IPS DF 6.9 (cell line): ENCODE data around the gene ITPR3.

Source experiments
- DNase-seq: peaks from one replicate; pipeline ENCODE4 v3.0.0-alpha.2; 2013; ENCODE audit warnings: low read depth, low spot score
- H3K27ac ChIP-seq: one replicate; pipeline ENCODE4 v1.5.1; 2013; ENCODE audit warnings: low read length, control low read depth
- H3K27me3 ChIP-seq: 2 replicates; pipeline ENCODE4 v1.6.1; 2013; ENCODE audit warnings: mild to moderate bottlenecking, low read length; ENCODE audit not compliant: control insufficient read depth, insufficient read depth
- H3K36me3 ChIP-seq: 2 replicates; pipeline ENCODE4 v1.6.1; 2013; ENCODE audit warnings: low read length; ENCODE audit not compliant: control insufficient read depth, insufficient read depth
- H3K4me1 ChIP-seq: 2 replicates; pipeline ENCODE4 v1.6.1; 2013; ENCODE audit warnings: low read length; ENCODE audit not compliant: control insufficient read depth, insufficient read depth
- H3K4me3 ChIP-seq: 2 replicates; pipeline ENCODE4 v1.5.1; 2013; ENCODE audit warnings: mild to moderate bottlenecking, low read length
- H3K9me3 ChIP-seq: 2 replicates; pipeline ENCODE4 v1.6.1; 2013; ENCODE audit warnings: low read length, inconsistent platforms; ENCODE audit not compliant: control insufficient read depth, insufficient read depth
- WGBS: extraction: QIAGEN DNeasy Blood & Tissue Kit; methylation state at CpG from one replicate; pipeline ENCODE4 v1.1.7; 2013; ENCODE audit warnings: mixed read lengths, missing lambda C conversion rate; ENCODE audit not compliant: insufficient read length, insufficient coverage; 5-methylcytosine and 5-hydroxymethylcytosine counted together

Gene ITPR3

GRCh38 chr6:33737267-33738026 is 116.3 kb downstream of the ITPR3 start:
- no peak overlapping the region for H3K4me3 ChIP-seq
- no peak for DNase-seq
- H3K4me1 ChIP-seq = no peaks in the 10 kb centered on the region
- WGBS = no CpG with 5 or more reads among the region's 15 CpGs
- H3K27ac ChIP-seq = no peak overlapping the region
- H3K9me3 ChIP-seq = no peaks in the 10 kb centered on the region
- no peaks in the 10 kb centered on the region for H3K36me3 ChIP-seq
- no peaks in the 10 kb centered on the region for H3K27me3 ChIP-seq

- Histone ChIP-seq H3K4me1 (peaks cover 1% of the 10 kb centered on the region; the same call in 1 of the 2 replicates), H3K27ac (no peak overlapping the region), H3K36me3 (no peaks in the 10 kb centered on the region), H3K9me3 (no peaks in the 10 kb centered on the region), H3K4me3 (no peak overlapping the region), H3K27me3 (no peaks in the 10 kb centered on the region)
- WGBS = no CpG with 5 or more reads among the region's 9 CpGs
- DNase-seq = no peak
Observed at GRCh38 chr6:33738153-33738552, 117.0 kb downstream of the ITPR3 start.

GRCh38 chr6:33738879-33739278 is 117.8 kb downstream of the ITPR3 start:
- no peak overlapping the region for H3K4me3 ChIP-seq
- DNase-seq = no peak
- no peaks in the 10 kb centered on the region for H3K36me3 ChIP-seq
- WGBS = no CpG with 5 or more reads among the region's 5 CpGs
- no peak overlapping the region for H3K27ac ChIP-seq
- no peaks in the 10 kb centered on the region for H3K27me3 ChIP-seq
- H3K4me1 ChIP-seq = peaks cover 1% of the 10 kb centered on the region; the same call in 1 of the 2 replicates
- H3K9me3 ChIP-seq = no peaks in the 10 kb centered on the region

- H3K9me3 ChIP-seq = no peaks in the 10 kb centered on the region
- no peak overlapping the region for H3K4me3 ChIP-seq
- H3K36me3 ChIP-seq = no peaks in the 10 kb centered on the region
- peaks cover 3% of the 10 kb centered on the region; the same call in 1 of the 2 replicates for H3K4me1 ChIP-seq
- no peak for DNase-seq
- no peak overlapping the region for H3K27ac ChIP-seq
- no CpG with 5 or more reads among the region's 5 CpGs for WGBS
- H3K27me3 ChIP-seq = no peaks in the 10 kb centered on the region
Observed at GRCh38 chr6:33739571-33739970, 118.4 kb downstream of the ITPR3 start.

DNA sequence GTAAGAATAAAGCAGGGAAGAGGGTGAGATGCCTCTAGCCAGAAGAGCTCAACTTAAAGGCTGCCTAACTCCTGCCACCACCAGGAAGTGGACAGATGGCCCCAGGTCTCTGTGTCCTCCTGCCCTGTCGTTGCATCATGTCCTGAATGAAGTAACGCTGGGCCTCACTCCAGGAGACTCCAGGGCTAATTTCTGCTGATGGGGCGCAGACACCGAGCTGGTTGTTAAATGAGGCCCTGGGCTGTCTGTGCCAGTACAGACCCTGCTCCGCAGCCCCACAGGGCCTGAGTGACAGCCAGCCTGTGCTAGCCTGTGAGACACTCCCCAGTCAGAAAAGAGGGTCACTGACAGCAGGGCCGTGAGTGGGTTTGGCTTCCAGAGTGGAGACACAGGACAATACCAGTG is 119.1 kb downstream of the ITPR3 start:
- H3K27me3 ChIP-seq = no peaks in the 10 kb centered on the region
- WGBS = no CpG with 5 or more reads among the region's 6 CpGs
- no peaks in the 10 kb centered on the region for H3K36me3 ChIP-seq
- H3K27ac ChIP-seq = no peak overlapping the region
- H3K4me3 ChIP-seq = no peak overlapping the region
- no peak for DNase-seq
- no peaks in the 10 kb centered on the region for H3K9me3 ChIP-seq
- H3K4me1 ChIP-seq = peaks cover 3% of the 10 kb centered on the region; the same call in 1 of the 2 replicates

GRCh38 chr6:33740794-33741193 is 119.7 kb downstream of the ITPR3 start:
- Histone ChIP-seq H3K4me1 (peaks cover 4% of the 10 kb centered on the region; the same call in 1 of the 2 replicates), H3K36me3 (no peaks in the 10 kb centered on the region), H3K9me3 (no peaks in the 10 kb centered on the region), H3K27ac (no peak overlapping the region), H3K4me3 (no peak overlapping the region), H3K27me3 (no peaks in the 10 kb centered on the region)
- DNase-seq = no peak
- no CpG with 5 or more reads among the region's 5 CpGs for WGBS

GRCh38 chr6:33742092-33742491 is 121.0 kb downstream of the ITPR3 start:
- WGBS = no CpG with 5 or more reads among the region's 9 CpGs

DNA sequence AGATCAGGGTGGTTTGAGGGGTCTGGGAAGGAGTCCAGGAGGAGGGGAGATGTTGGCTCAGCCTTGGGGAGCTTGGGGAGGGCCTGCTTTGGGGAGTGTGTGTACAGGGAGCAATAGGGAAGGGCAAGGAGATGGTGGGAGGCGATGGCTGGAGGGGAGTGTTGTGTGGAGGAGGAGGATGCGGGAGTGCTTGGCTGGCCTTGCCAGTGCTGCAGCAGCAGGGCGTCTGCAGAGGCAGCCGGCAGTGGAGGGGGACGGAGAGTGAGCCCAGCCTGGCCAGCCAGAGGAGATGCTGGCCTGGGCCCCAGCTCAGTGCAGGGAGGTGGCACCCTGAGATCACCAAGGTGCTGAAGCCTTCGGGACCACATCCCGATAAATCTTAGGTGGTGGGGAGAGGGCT is 121.7 kb downstream of the ITPR3 start:
- no peak overlapping the region for H3K4me3 ChIP-seq
- no peaks in the 10 kb centered on the region for H3K9me3 ChIP-seq
- no peak for DNase-seq
- no peaks in the 10 kb centered on the region for H3K27me3 ChIP-seq
- WGBS = no CpG with 5 or more reads among the region's 7 CpGs
- H3K36me3 ChIP-seq = no peaks in the 10 kb centered on the region
- no peak overlapping the region for H3K27ac ChIP-seq
- H3K4me1 ChIP-seq = peaks cover 15% of the 10 kb centered on the region

More at GRCh38 chr6:33742092-33742491, 121.0 kb downstream of the ITPR3 start:
- Histone ChIP-seq H3K9me3 (no peaks in the 10 kb centered on the region), H3K36me3 (no peaks in the 10 kb centered on the region), H3K27ac (no peak overlapping the region), H3K4me1 (peaks cover 15% of the 10 kb centered on the region), H3K4me3 (no peak overlapping the region), H3K27me3 (no peaks in the 10 kb centered on the region)
- DNase-seq = no peak

DNA sequence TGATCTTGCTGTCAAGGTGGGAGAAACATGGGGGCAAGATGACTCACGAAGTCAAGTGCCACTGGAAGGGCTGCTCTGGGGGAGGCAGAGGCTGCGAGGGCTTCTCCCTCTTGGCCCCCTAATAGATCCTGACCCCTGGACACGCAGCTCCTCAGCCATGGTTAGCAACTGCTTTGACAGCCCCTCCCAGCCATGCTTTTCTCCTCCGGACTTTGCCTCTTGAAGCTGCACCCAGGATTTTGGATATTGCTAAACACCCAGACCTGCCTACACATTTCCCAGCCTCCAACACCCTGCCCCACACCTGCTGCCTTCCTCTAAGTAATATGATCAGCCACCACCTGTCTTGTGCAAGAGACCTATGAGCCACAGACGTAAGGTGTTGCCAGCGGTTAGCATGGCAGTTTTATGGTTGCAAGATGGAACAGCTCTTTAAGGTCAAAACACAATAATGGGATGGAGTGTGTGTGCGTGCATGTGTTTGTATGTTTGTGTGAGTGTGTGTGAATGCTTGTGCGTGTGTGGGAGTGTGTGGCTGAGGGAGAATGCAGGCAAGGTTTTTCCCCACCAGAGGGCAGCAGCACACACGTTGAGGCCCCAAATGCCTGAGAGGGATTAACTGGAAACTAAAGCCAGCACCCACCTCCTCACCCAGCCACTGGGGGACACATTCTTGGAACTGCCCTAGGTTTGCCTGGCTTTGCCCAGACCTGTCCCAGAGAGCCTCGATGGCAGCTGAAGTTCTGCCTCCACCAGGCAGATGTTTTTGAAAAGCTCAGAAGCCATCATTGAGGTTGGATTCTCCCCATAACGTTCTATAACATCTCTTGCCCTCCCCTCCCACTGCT is 123.1 kb downstream of the ITPR3 start:
- H3K4me1 ChIP-seq = peaks cover 18% of the 10 kb centered on the region
- H3K27ac ChIP-seq = no peak overlapping the region
- no peaks in the 10 kb centered on the region for H3K36me3 ChIP-seq
- H3K27me3 ChIP-seq = no peaks in the 10 kb centered on the region
- peak; percentile 82 for DNase-seq
- H3K9me3 ChIP-seq = no peaks in the 10 kb centered on the region
- no peak overlapping the region for H3K4me3 ChIP-seq
- no CpG with 5 or more reads among the region's 11 CpGs for WGBS

- H3K4me1 ChIP-seq = peaks cover 18% of the 10 kb centered on the region
- no peaks in the 10 kb centered on the region for H3K9me3 ChIP-seq
- no CpG with 5 or more reads among the region's 13 CpGs for WGBS
- no peaks in the 10 kb centered on the region for H3K27me3 ChIP-seq
- H3K36me3 ChIP-seq = no peaks in the 10 kb centered on the region
- H3K27ac ChIP-seq = no peak overlapping the region
- no peak for DNase-seq
- H3K4me3 ChIP-seq = no peak overlapping the region
Observed at GRCh38 chr6:33744895-33745546, 123.9 kb downstream of the ITPR3 start.
